Nephron progenitor cell (in vitro differentiated cells): Measurements from ENCODE around the gene CACNA2D4.
A peak's percentile ranks its signal among the peaks of the same experiment; 100 is the strongest.

Experiments used
- DNase-seq: peaks from one replicate; pipeline ENCODE4 v3.0.0; 2021
- H3K27ac Mint-ChIP-seq: 2 replicates; pipeline ENCODE4 v1.8.0; 2021; ENCODE audit warnings: mild to moderate bottlenecking, moderate library complexity, mixed read lengths
- H3K27me3 Mint-ChIP-seq: 2 replicates; pipeline ENCODE4 v1.8.0; 2021; ENCODE audit warnings: mild to moderate bottlenecking, low read depth, mixed read lengths; ENCODE audit not compliant: poor library complexity
- H3K36me3 Mint-ChIP-seq: 2 replicates; pipeline ENCODE4 v1.8.0; 2021; ENCODE audit warnings: low read depth, mixed read lengths
- H3K4me1 Mint-ChIP-seq: 2 replicates; pipeline ENCODE4 v1.8.0; 2021; ENCODE audit warnings: mixed read lengths
- H3K4me3 Mint-ChIP-seq: 2 replicates; pipeline ENCODE4 v1.8.0; 2021; ENCODE audit warnings: mild to moderate bottlenecking, moderate library complexity, mixed read lengths
- H3K9me3 Mint-ChIP-seq: 2 replicates; pipeline ENCODE4 v1.8.0; 2021; ENCODE audit warnings: mild to moderate bottlenecking, moderate library complexity, mixed read lengths
- CTCF ChIP-seq: fragments of 200-600 bp; sonication (generic); IDR thresholded peaks from 2 replicates; pipeline ENCODE4 v1.5.0; 2021; ENCODE audit warnings: antibody characterized with exemption

CACNA2D4 gene

GRCh38 chr12:1838205-1838993 is 80.1 kb downstream of the CACNA2D4 start:
- DNase-seq: no peak
- H3K27ac Mint-ChIP-seq: peak overlapping the region; percentile 15
- peak overlapping the region; percentile 2 for H3K4me3 Mint-ChIP-seq
- H3K9me3 Mint-ChIP-seq: no peaks in the 10 kb centered on the region
- no peaks in the 10 kb centered on the region for H3K36me3 Mint-ChIP-seq
- peaks cover 75% of the 10 kb centered on the region for H3K4me1 Mint-ChIP-seq
- H3K27me3 Mint-ChIP-seq: peaks cover 47% of the 10 kb centered on the region
- no peak for TF ChIP-seq CTCF

- H3K4me3 Mint-ChIP-seq: peak overlapping the region; percentile 18
- H3K36me3 Mint-ChIP-seq: no peaks in the 10 kb centered on the region
- H3K27ac Mint-ChIP-seq: peak overlapping the region; percentile 59
- peak; percentile 26 for DNase-seq
- no peak for TF ChIP-seq CTCF
- peaks cover 68% of the 10 kb centered on the region for H3K4me1 Mint-ChIP-seq
- H3K27me3 Mint-ChIP-seq: peaks cover 50% of the 10 kb centered on the region
- no peaks in the 10 kb centered on the region for H3K9me3 Mint-ChIP-seq
These were observed 80.8 kb downstream of the CACNA2D4 start for GRCh38 chr12:1837541-1838204.

GRCh38 chr12:1836854-1837421 is 81.5 kb downstream of the CACNA2D4 start:
- Mint-ChIP-seq H3K9me3 (no peaks in the 10 kb centered on the region), H3K36me3 (no peaks in the 10 kb centered on the region), H3K27ac (no peak overlapping the region), H3K4me3 (no peak overlapping the region), H3K27me3 (peaks cover 56% of the 10 kb centered on the region), H3K4me1 (peaks cover 68% of the 10 kb centered on the region)
- TF ChIP-seq CTCF: no peak
- DNase-seq: peak; percentile 63

GRCh38 chr12:1836241-1836803 is 82.1 kb downstream of the CACNA2D4 start:
- no peaks in the 10 kb centered on the region for H3K9me3 Mint-ChIP-seq
- no peak overlapping the region for H3K27ac Mint-ChIP-seq
- peaks cover 64% of the 10 kb centered on the region for H3K4me1 Mint-ChIP-seq
- TF ChIP-seq CTCF: no peak
- H3K27me3 Mint-ChIP-seq: peaks cover 56% of the 10 kb centered on the region
- no peak for DNase-seq
- H3K36me3 Mint-ChIP-seq: no peaks in the 10 kb centered on the region
- no peak overlapping the region for H3K4me3 Mint-ChIP-seq

GRCh38 chr12:1835211-1836131 is 83.0 kb downstream of the CACNA2D4 start:
- no peak overlapping the region for H3K4me3 Mint-ChIP-seq
- no peaks in the 10 kb centered on the region for H3K36me3 Mint-ChIP-seq
- H3K27me3 Mint-ChIP-seq: peaks cover 61% of the 10 kb centered on the region
- no peak overlapping the region for H3K27ac Mint-ChIP-seq
- no peaks in the 10 kb centered on the region for H3K9me3 Mint-ChIP-seq
- no peak for DNase-seq
- TF ChIP-seq CTCF: no peak
- H3K4me1 Mint-ChIP-seq: peaks cover 63% of the 10 kb centered on the region
